Activated T-helper 1 cell treated with anti-CD3 and anti-CD28 coated beads, Interleukin-12 subunit alpha, Interleukin-12 subunit beta, Interleukin-2, Interleukin-4 antibody, amounts not matched to agents 30 ng/mL and 10 ng/mL and 1 ng/mL, durations not matched to agents 14 hours and 24 hours and 36 hours (primary cell): Measurements from ENCODE around the gene SPEM2. TPM values are rescaled to one million over a fixed set of nuclear protein-coding genes. Genes with fewer than 3 reads are reported as not detected.
"Not testable (repeated sequence)": the region's sequence is repeated elsewhere in the genome, so short reads cannot be mapped to it uniquely, and the experiment has no call there.

Experiments used
- DNase-seq: peaks from one replicate; pipeline ENCODE4 v3.0.0; 2021; ENCODE audit warnings: low spot score
- H3K27ac Mint-ChIP-seq: one replicate; pipeline ENCODE4 v1.8.0; 2021; ENCODE audit warnings: mild to moderate bottlenecking, mixed read lengths
- H3K27me3 Mint-ChIP-seq: one replicate; pipeline ENCODE4 v1.8.0; 2022; ENCODE audit warnings: mild to moderate bottlenecking, moderate library complexity, mixed read lengths; ENCODE audit not compliant: insufficient read depth
- H3K36me3 Mint-ChIP-seq: one replicate; pipeline ENCODE4 v1.8.0; 2021; ENCODE audit warnings: low read depth, mixed read lengths
- H3K4me1 Mint-ChIP-seq: one replicate; pipeline ENCODE4 v1.8.0; 2021; ENCODE audit warnings: low read depth, mixed read lengths
- H3K4me3 Mint-ChIP-seq: one replicate; pipeline ENCODE4 v1.8.0; 2021; ENCODE audit warnings: mild to moderate bottlenecking, moderate library complexity, mixed read lengths
- H3K9me3 Mint-ChIP-seq: one replicate; pipeline ENCODE4 v1.8.0; 2021; ENCODE audit warnings: mixed read lengths
- intact Hi-C: fragments of 100-400 bp; cut with micrococcal nuclease; formaldehyde crosslinking; loops from one replicate; pipeline ENCODE4 v1.15.1; 2024
- total RNA-seq: library from RNA; stranded (reverse); gene quantifications from 2 replicates; pipeline ENCODE4 v1.2.3, GENCODE V29; 2022

SPEM2 gene
- total RNA-seq, 1 donor from 2014 or later: not detected

GRCh38 chr17:7466639-7467341 is 41.4 kb downstream of the SPEM2 start:
- no peak overlapping the region for H3K4me3 Mint-ChIP-seq
- no peaks in the 10 kb centered on the region for H3K9me3 Mint-ChIP-seq
- no peak for DNase-seq
- no peaks in the 10 kb centered on the region for H3K27me3 Mint-ChIP-seq
- peak overlapping the region; percentile 52 for H3K27ac Mint-ChIP-seq
- intact Hi-C loops: no loop called here
- H3K36me3 Mint-ChIP-seq: peaks cover 4% of the 10 kb centered on the region
- H3K4me1 Mint-ChIP-seq: peaks cover 12% of the 10 kb centered on the region

GRCh38 chr17:7467498-7467897 is 42.1 kb downstream of the SPEM2 start:
- Mint-ChIP-seq H3K9me3 (no peaks in the 10 kb centered on the region), H3K27me3 (no peaks in the 10 kb centered on the region), H3K4me1 (peaks cover 17% of the 10 kb centered on the region), H3K36me3 (peaks cover 4% of the 10 kb centered on the region), H3K27ac (no peak overlapping the region), H3K4me3 (no peak overlapping the region)
- intact Hi-C loops: no loop called here
- DNase-seq: no peak

DNA sequence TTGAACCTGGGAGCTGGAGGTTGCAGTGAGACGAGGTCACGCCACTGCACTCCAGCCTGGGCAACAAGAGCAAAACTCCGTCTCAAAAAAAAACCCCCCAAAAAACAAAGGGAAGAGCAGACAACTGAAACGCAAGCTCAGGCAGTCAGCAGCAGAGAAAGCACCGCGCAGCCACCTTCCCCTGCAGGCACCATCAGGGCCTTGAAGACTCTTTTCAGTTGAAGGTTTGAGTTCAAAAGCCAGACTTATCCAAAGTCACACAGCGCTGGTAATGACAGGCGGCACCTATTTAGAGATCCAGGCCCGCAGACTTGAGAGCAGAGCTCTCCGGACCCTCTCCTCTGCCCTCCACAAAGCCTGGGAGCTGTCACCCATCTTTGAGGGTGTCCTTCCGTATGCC is 42.9 kb downstream of the SPEM2 start:
- H3K27ac Mint-ChIP-seq: no peak overlapping the region

GRCh38 chr17:7468804-7469389 is 43.5 kb downstream of the SPEM2 start:
- no peak overlapping the region for H3K4me3 Mint-ChIP-seq
- peaks cover 17% of the 10 kb centered on the region for H3K4me1 Mint-ChIP-seq
- peaks cover 2% of the 10 kb centered on the region for H3K36me3 Mint-ChIP-seq
- no peaks in the 10 kb centered on the region for H3K9me3 Mint-ChIP-seq
- DNase-seq: no peak
- H3K27me3 Mint-ChIP-seq: no peaks in the 10 kb centered on the region
- intact Hi-C loops: no loop called here
- H3K27ac Mint-ChIP-seq: no peak overlapping the region

More for the DNA sequence above, 42.9 kb downstream of the SPEM2 start:
- Mint-ChIP-seq H3K27me3 (no peaks in the 10 kb centered on the region), H3K9me3 (no peaks in the 10 kb centered on the region), H3K4me3 (no peak overlapping the region), H3K36me3 (peaks cover 2% of the 10 kb centered on the region), H3K4me1 (peaks cover 17% of the 10 kb centered on the region)
- intact Hi-C loops: no loop called here
- no peak for DNase-seq

GRCh38 chr17:7469843-7470242 is 44.4 kb downstream of the SPEM2 start:
- H3K27ac Mint-ChIP-seq: not testable (repeated sequence)

GRCh38 chr17:7470457-7470973 is 45.1 kb downstream of the SPEM2 start:
- H3K27me3 Mint-ChIP-seq, intact Hi-C loops, H3K27ac Mint-ChIP-seq, H3K9me3 Mint-ChIP-seq, DNase-seq, H3K4me3 Mint-ChIP-seq, H3K36me3 Mint-ChIP-seq: not testable (repeated sequence)
- peaks cover 17% of the 10 kb centered on the region for H3K4me1 Mint-ChIP-seq

More at GRCh38 chr17:7469843-7470242, 44.4 kb downstream of the SPEM2 start:
- H3K4me3 Mint-ChIP-seq, H3K9me3 Mint-ChIP-seq, intact Hi-C loops, H3K36me3 Mint-ChIP-seq, DNase-seq, H3K27me3 Mint-ChIP-seq: not testable (repeated sequence)
- peaks cover 17% of the 10 kb centered on the region for H3K4me1 Mint-ChIP-seq

DNA sequence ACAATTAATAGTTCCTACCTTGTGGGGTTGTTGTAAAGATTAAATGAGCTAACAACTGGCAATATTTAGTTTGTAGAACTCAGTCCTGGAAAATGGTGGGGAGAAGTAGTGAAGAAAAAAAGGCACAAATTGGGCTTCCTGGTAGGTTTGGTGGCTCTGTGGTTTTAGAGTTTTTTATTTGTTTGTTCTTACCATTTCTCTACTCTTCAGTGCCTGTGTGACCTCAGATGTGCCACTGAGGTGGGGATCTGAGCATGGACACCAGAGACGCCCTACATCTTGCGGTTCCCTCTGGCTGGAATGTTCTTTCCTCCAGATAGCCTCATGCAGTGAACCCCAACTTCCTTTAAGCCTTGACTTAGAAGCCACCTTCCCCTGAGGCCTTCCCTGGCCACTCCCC is 46.3 kb downstream of the SPEM2 start:
- Mint-ChIP-seq H3K4me3 (no peak overlapping the region), H3K4me1 (peaks cover 26% of the 10 kb centered on the region), H3K27ac (no peak overlapping the region), H3K27me3 (no peaks in the 10 kb centered on the region), H3K9me3 (no peaks in the 10 kb centered on the region), H3K36me3 (no peaks in the 10 kb centered on the region)
- intact Hi-C loops: no loop called here
- DNase-seq: no peak

DNA sequence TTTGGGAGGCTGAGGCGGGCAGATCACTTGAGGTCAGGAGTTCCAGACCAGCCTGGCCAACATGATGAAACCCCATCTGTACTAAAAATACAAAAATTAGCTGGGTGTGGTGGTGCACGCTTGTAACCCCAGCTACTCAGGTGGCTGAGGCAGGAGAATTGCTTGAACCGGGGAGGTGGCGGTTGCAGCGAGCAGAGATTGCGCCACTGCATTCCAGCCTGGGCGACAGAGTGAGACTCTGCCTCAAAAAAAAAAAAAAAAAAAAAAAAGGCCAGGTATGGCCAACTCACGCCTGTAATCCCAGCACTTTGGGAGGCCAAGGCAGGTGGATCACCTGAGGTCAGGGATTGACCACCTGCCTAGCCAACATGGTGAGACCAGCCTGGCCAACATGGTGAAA is 49.4 kb downstream of the SPEM2 start:
- H3K36me3 Mint-ChIP-seq, intact Hi-C loops, H3K27me3 Mint-ChIP-seq, H3K27ac Mint-ChIP-seq, H3K9me3 Mint-ChIP-seq, H3K4me3 Mint-ChIP-seq, DNase-seq: not testable (repeated sequence)
- H3K4me1 Mint-ChIP-seq: peaks cover 41% of the 10 kb centered on the region

- no peak overlapping the region for H3K27ac Mint-ChIP-seq
- intact Hi-C loops: no loop called here
- no peak for DNase-seq
- H3K27me3 Mint-ChIP-seq: no peaks in the 10 kb centered on the region
- peaks cover 2% of the 10 kb centered on the region for H3K36me3 Mint-ChIP-seq
- H3K9me3 Mint-ChIP-seq: no peaks in the 10 kb centered on the region
- H3K4me3 Mint-ChIP-seq: no peak overlapping the region
- peaks cover 47% of the 10 kb centered on the region for H3K4me1 Mint-ChIP-seq
Observed at GRCh38 chr17:7475764-7476422, 50.5 kb downstream of the SPEM2 start.

- peaks cover 2% of the 10 kb centered on the region for H3K36me3 Mint-ChIP-seq
- H3K4me1 Mint-ChIP-seq: peaks cover 46% of the 10 kb centered on the region
- no peak for DNase-seq
- H3K27ac Mint-ChIP-seq: peak overlapping the region; percentile 11
- intact Hi-C loops: no loop called here
- no peaks in the 10 kb centered on the region for H3K9me3 Mint-ChIP-seq
- no peak overlapping the region for H3K4me3 Mint-ChIP-seq
- H3K27me3 Mint-ChIP-seq: no peaks in the 10 kb centered on the region
Observed at GRCh38 chr17:7476494-7476893, 51.1 kb downstream of the SPEM2 start.

DNA sequence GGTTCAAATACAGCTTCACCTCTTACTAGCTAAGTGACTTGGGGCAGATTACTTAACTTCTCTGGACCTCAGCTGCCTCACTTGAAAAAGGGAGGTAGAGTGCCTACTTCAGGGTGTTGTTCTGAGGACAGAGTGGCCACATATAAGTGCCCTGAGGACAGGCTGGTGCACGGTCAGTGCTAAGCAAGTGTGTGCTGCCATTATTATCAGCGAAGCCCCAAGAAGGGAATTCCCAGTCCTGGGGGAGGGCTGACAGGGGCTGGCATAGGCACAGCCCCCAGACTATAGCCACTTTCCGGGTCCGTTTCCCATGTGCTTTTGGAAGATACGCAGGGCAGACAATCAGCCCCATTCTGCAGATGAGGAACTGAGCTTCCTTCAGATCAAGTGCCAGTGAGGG is 51.5 kb downstream of the SPEM2 start:
- no peaks in the 10 kb centered on the region for H3K27me3 Mint-ChIP-seq
- no peak for DNase-seq
- H3K9me3 Mint-ChIP-seq: no peaks in the 10 kb centered on the region
- peaks cover 44% of the 10 kb centered on the region for H3K4me1 Mint-ChIP-seq
- intact Hi-C loops: no loop called here
- peaks cover 2% of the 10 kb centered on the region for H3K36me3 Mint-ChIP-seq
- no peak overlapping the region for H3K27ac Mint-ChIP-seq
- H3K4me3 Mint-ChIP-seq: peak overlapping the region; percentile 19
